Epithelial cell of proximal tubule (primary cell): ENCODE data around the gene SLC22A25. TPM values are rescaled to one million over a fixed set of nuclear protein-coding genes. Genes with fewer than 3 reads are reported as not detected.
A peak's percentile ranks its signal among the peaks of the same experiment; 100 is the strongest.

ENCODE experiments used
- DNase-seq: peaks from one replicate; pipeline ENCODE4 v3.0.0-alpha.2; 2011; ENCODE audit warnings: low read depth
- H3K4me3 ChIP-seq: 2 replicates; pipeline ENCODE4 v1.5.1; 2011; ENCODE audit warnings: low read depth, mild to moderate bottlenecking, low read length
- CTCF ChIP-seq: conservative IDR thresholded peaks from 2 replicates; pipeline ENCODE4 v1.5.1; 2012; ENCODE audit warnings: low read depth, mild to moderate bottlenecking, low read length
- total RNA-seq: library from RNA; depleted of rRNA; stranded (reverse); fragments of >200 nt; gene quantifications from 2 replicates; pipeline ENCODE4 v1.2.3, GENCODE V29; 2015

Gene SLC22A25
- not detected in 2 replicates for total RNA-seq

GRCh38 chr11:63243533-63243932 lies at the start of gene SLC22A25:
Gene SLC22A25 (minus strand): TSS chr11:63243599. CDS start chr11:63229652, 13,947 bp downstream.
- DNase-seq: no peak
- TF ChIP-seq CTCF: no peak
- H3K4me3 ChIP-seq: no peak within 1 kb of the TSS

GRCh38 chr11:63290285-63290684 lies 46.9 kb upstream of the SLC22A25 start:
- H3K4me3 ChIP-seq: no peak overlapping the region
- no peak for DNase-seq
- no peak for TF ChIP-seq CTCF

- DNase-seq: no peak
- TF ChIP-seq CTCF: no peak
- no peak overlapping the region for H3K4me3 ChIP-seq
Observed at GRCh38 chr11:63289658-63290057, 46.3 kb upstream of the SLC22A25 start.

GRCh38 chr11:63282579-63282978 lies 39.2 kb upstream of the SLC22A25 start:
- TF ChIP-seq CTCF: no peak
- DNase-seq: no peak
- no peak overlapping the region for H3K4me3 ChIP-seq

- no peak overlapping the region for H3K4me3 ChIP-seq
- no peak for DNase-seq
- no peak for TF ChIP-seq CTCF
Observed at GRCh38 chr11:63280920-63281319, 37.5 kb upstream of the SLC22A25 start.

GRCh38 chr11:63277345-63277943 lies 34.0 kb upstream of the SLC22A25 start:
- no peak overlapping the region for H3K4me3 ChIP-seq
- TF ChIP-seq CTCF: peak; percentile 48
- no peak for DNase-seq

GRCh38 chr11:63274776-63275175 lies 31.4 kb upstream of the SLC22A25 start:
- no peak overlapping the region for H3K4me3 ChIP-seq
- peak; percentile 5 for TF ChIP-seq CTCF
- DNase-seq: no peak
